Mucosa of gallbladder (tissue), 1 donor: Measurements from ENCODE around the gene PRR20A. TPM values are rescaled to one million over a fixed set of nuclear protein-coding genes. Genes with fewer than 3 reads are reported as not detected.
"Not testable (repeated sequence)": the region's sequence is repeated elsewhere in the genome, so short reads cannot be mapped to it uniquely, and the experiment has no call there.

Experiments
- DNase-seq: peaks from one replicate; pipeline ENCODE4 v3.0.0-alpha.2; 2020; ENCODE audit warnings: low spot score
- total RNA-seq: library from RNA; stranded (reverse); gene quantifications from one replicate; pipeline ENCODE4 v1.2.1, GENCODE V29; 2021
- donor health status: DM: no; HTN: no; CAD: no.

PRR20A gene
- not detected for total RNA-seq

GRCh38 chr13:57140235-57140968 is at the start of gene PRR20A:
Gene PRR20A (plus strand): TSS chr13:57140918. CDS start chr13:57141305, 387 bp downstream.
- DNase-seq, result not testable (repeated sequence)

- no peak for DNase-seq
These were observed 25.8 kb upstream of the PRR20A start for GRCh38 chr13:57114945-57115344.

GRCh38 chr13:57123681-57124080 is 17.0 kb upstream of the PRR20A start:
- DNase-seq, result no peak

GRCh38 chr13:57128909-57129308 is 11.8 kb upstream of the PRR20A start:
- no peak for DNase-seq

GRCh38 chr13:57136093-57136492 is 4.6 kb upstream of the PRR20A start:
- DNase-seq, result no peak

GRCh38 chr13:57137585-57137984 is 3.1 kb upstream of the PRR20A start:
- no peak for DNase-seq

GRCh38 chr13:57138988-57139387 is 1.7 kb upstream of the PRR20A start:
- no peak for DNase-seq

- DNase-seq, result not testable (repeated sequence)
These were observed 937 bp upstream of the PRR20A start for GRCh38 chr13:57139781-57140180.

- DNase-seq, result not testable (repeated sequence)
These were observed 6.5 kb downstream of the PRR20A start, which contains the start of gene PRR20B for GRCh38 chr13:57147188-57147587. Gene PRR20B (plus strand): TSS chr13:57147488. CDS start chr13:57147875, 387 bp downstream.

- DNase-seq, result not testable (repeated sequence)
These were observed 7.4 kb downstream of the PRR20A start for GRCh38 chr13:57148106-57148505.

- not testable (repeated sequence) for DNase-seq
These were observed 13.0 kb downstream of the PRR20A start, which contains the start of gene PRR20C for GRCh38 chr13:57153761-57154160. Gene PRR20C (plus strand): TSS chr13:57154061. CDS start chr13:57154448, 387 bp downstream.

- DNase-seq, result not testable (repeated sequence)
These were observed 19.6 kb downstream of the PRR20A start, which contains the start of gene PRR20D for GRCh38 chr13:57160332-57160731. Gene PRR20D (plus strand): TSS chr13:57160632. CDS start chr13:57161019, 387 bp downstream.

- DNase-seq, result not testable (repeated sequence)
These were observed 26.2 kb downstream of the PRR20A start, which contains the start of gene PRR20E for GRCh38 chr13:57166897-57167296. Gene PRR20E (plus strand): TSS chr13:57167197. CDS start chr13:57167584, 387 bp downstream.

- no peak for DNase-seq
These were observed 50.9 kb downstream of the PRR20A start for GRCh38 chr13:57191667-57192066.

Other genes starting within 250 kb of the PRR20A start
- gene PRR20B, start 6.6 kb downstream of the PRR20A start, total RNA-seq, result not detected
- gene PRR20C, start 13.1 kb downstream of the PRR20A start, total RNA-seq, result not detected
- not detected for gene PRR20D, start 19.7 kb downstream of the PRR20A start, total RNA-seq
- not detected for gene PRR20E, start 26.3 kb downstream of the PRR20A start, total RNA-seq